Stimulated activated CD4-positive, alpha-beta T cell treated with anti-CD3 and anti-CD28 coated beads, TNF-alpha, amount 100 ng/mL, for 48 hours (primary cell): ENCODE data around the gene TPPP2.

Experiments
- DNase-seq, 3 donors: peaks; one replicate each; pipeline ENCODE4 v3.0.0-alpha.2; 2020; ENCODE audit warnings: low read depth in 3 of 3

Gene TPPP2

GRCh38 chr14:21075719-21076437 lies 45.9 kb downstream of the TPPP2 start:
- no peak for DNase-seq

- no peak for DNase-seq
Observed at GRCh38 chr14:21077672-21078071, 47.7 kb downstream of the TPPP2 start.

GRCh38 chr14:21078287-21078686 lies 48.3 kb downstream of the TPPP2 start:
- no peak for DNase-seq

GRCh38 chr14:21078726-21079125 lies 48.7 kb downstream of the TPPP2 start:
- no peak for DNase-seq

GRCh38 chr14:21081521-21082142 lies 51.6 kb downstream of the TPPP2 start:
- no peak for DNase-seq
